HG02884 (cell line): ENCODE results near the gene ARHGAP8.
"Not testable (repeated sequence)": the region's sequence is repeated elsewhere in the genome, so short reads cannot be mapped to it uniquely, and the experiment has no call there.

Source experiments
- ATAC-seq: cut with Tn5 transposase; IDR thresholded peaks from one replicate; pipeline ENCODE4 v1.9.1; 2021; ENCODE audit warnings: mild to moderate bottlenecking, moderate library complexity; ENCODE audit not compliant: unreplicated experiment

ARHGAP8 gene

GRCh38 chr22:44904492-44905152, 152.2 kb downstream of the ARHGAP8 start:
- ATAC-seq: not testable (repeated sequence)

- no peak for ATAC-seq
Observed at GRCh38 chr22:44906248-44906936, 154.0 kb downstream of the ARHGAP8 start.

- no peak for ATAC-seq
Observed at GRCh38 chr22:44906999-44907644, 154.7 kb downstream of the ARHGAP8 start.

- no peak for ATAC-seq
Observed at GRCh38 chr22:44907765-44908737, 155.7 kb downstream of the ARHGAP8 start.

- no peak for ATAC-seq
Observed at GRCh38 chr22:44909241-44909640, 156.9 kb downstream of the ARHGAP8 start.
